Endothelial cell of umbilical vein (primary cell): ENCODE data around the gene SEPTIN14. TPM values are rescaled to one million over a fixed set of nuclear protein-coding genes. Genes with fewer than 3 reads are reported as not detected.

Source experiments
- BruUV-seq: library from RNA; stranded (reverse); fragments of 400-500 nt; replicated peaks from 2 replicates; lab custom pipeline; 2021; lab: Mats Ljungman, UMichigan
- CTCF ChIA-PET: fragments of 300-600, 350-600 bp; sonication (Branson Sonifier 250); formaldehyde crosslinking; loops from one replicate; lab custom pipeline; 2021; ENCODE audit warnings: antibody characterized with exemption, inconsistent platforms; lab: Charles Lee
- POLR2A ChIA-PET: fragments of 300-600, 350-600 bp; sonication (Branson Sonifier 250); formaldehyde crosslinking; loops from one replicate; lab custom pipeline; 2021; ENCODE audit warnings: antibody characterized with exemption, inconsistent platforms; lab: Charles Lee
- DNase-seq: peaks from one replicate; pipeline ENCODE4 v3.0.0-alpha.2; 2011; ENCODE audit warnings: low read depth, low spot score
- FAIRE-seq: peaks from 2 replicates; lab custom pipeline; 2011; peaks lifted over from hg19 to GRCh38; lab: Jason Lieb, UNC
- H2AFZ ChIP-seq: 2 replicates; pipeline ENCODE4 v1.6.0; 2012; ENCODE audit warnings: low read depth, low read length, control low read depth, inconsistent platforms
- H3K27ac ChIP-seq: 2 replicates; pipeline ENCODE4 v1.5.1; 2011; ENCODE audit warnings: low read depth, mild to moderate bottlenecking, control low read depth, low read length, moderate library complexity; ENCODE audit not compliant: insufficient read depth
- H3K27me3 ChIP-seq, 2 experiments: 2 replicates each; pipeline versions ENCODE4 v1.6.0 to v1.6.1; 2011; ENCODE audit warnings: low read length in 2 of 2, mixed read lengths in 1 of 2; ENCODE audit not compliant: control insufficient read depth in 2 of 2, insufficient read depth in 2 of 2
- H3K36me3 ChIP-seq, 2 experiments: 2 replicates in 1 of 2; 3 replicates in 1 of 2; pipeline ENCODE4 v1.5.1; 2011; ENCODE audit warnings: low read length in 2 of 2, mild to moderate bottlenecking in 1 of 2, moderate library complexity in 1 of 2; ENCODE audit not compliant: control insufficient read depth in 2 of 2, insufficient read depth in 2 of 2; ENCODE audit errors: extremely low read depth in 1 of 2
- H3K4me1 ChIP-seq: 3 replicates; pipeline ENCODE4 v1.5.1; 2011; ENCODE audit warnings: mild to moderate bottlenecking, low read length; ENCODE audit not compliant: control insufficient read depth, insufficient read depth; ENCODE audit errors: extremely low read depth
- H3K4me2 ChIP-seq: 2 replicates; pipeline ENCODE4 v1.6.1; 2011; ENCODE audit warnings: low read length, control low read depth, mixed read lengths; ENCODE audit not compliant: insufficient read depth
- H3K4me3 ChIP-seq, 3 experiments: fragments of 200-600 bp in 1 of 3; sonication (generic), shearing (Covaris generic) in 1 of 3; replicated peaks in 1 of 3; 2 replicates each; pipeline ENCODE4 v1.5.1; 2011 to 2016; ENCODE audit warnings: control low read depth in 3 of 3, low read length in 3 of 3, mild to moderate bottlenecking in 2 of 3, inconsistent platforms in 1 of 3, low read depth in 1 of 3, moderate library complexity in 1 of 3; ENCODE audit not compliant: insufficient read depth in 1 of 3
- H3K79me2 ChIP-seq: 2 replicates; pipeline ENCODE4 v1.6.0; 2012; ENCODE audit warnings: low read length, inconsistent platforms; ENCODE audit not compliant: control insufficient read depth, insufficient read depth
- H3K9ac ChIP-seq: replicated peaks from 2 replicates; pipeline ENCODE3; 2011; ENCODE audit warnings: low read length, control low read depth; ENCODE audit not compliant: insufficient read depth; ENCODE audit errors: extremely low read depth
- H3K9me1 ChIP-seq: replicated peaks from 3 replicates; pipeline ENCODE4 v1.6.0; 2011; ENCODE audit warnings: mild to moderate bottlenecking, low read length; ENCODE audit not compliant: control insufficient read depth, insufficient read depth; ENCODE audit errors: extremely low read depth
- H3K9me3 ChIP-seq: replicated peaks from 2 replicates; pipeline ENCODE4 v1.5.1; 2012; ENCODE audit warnings: low read length, inconsistent platforms; ENCODE audit not compliant: control insufficient read depth, insufficient read depth
- H4K20me1 ChIP-seq: replicated peaks from 2 replicates; pipeline ENCODE3; 2011; ENCODE audit warnings: mild to moderate bottlenecking, low read length; ENCODE audit not compliant: control insufficient read depth, insufficient read depth; ENCODE audit errors: extremely low read depth
- EZH2 ChIP-seq: IDR thresholded peaks from 2 replicates; pipeline ENCODE4 v1.6.1; 2012; ENCODE audit warnings: borderline replicate concordance, low read depth, mild to moderate bottlenecking, moderate library complexity, low read length, inconsistent platforms; ENCODE audit not compliant: severe bottlenecking
- FOS ChIP-seq: IDR thresholded peaks from 2 replicates; pipeline ENCODE4 v1.6.1; 2011; ENCODE audit warnings: mild to moderate bottlenecking, low read length, moderate library complexity, borderline replicate concordance; ENCODE audit not compliant: insufficient read depth
- GATA2 ChIP-seq: IDR thresholded peaks from 2 replicates; pipeline ENCODE4 v1.7.0; 2011; ENCODE audit warnings: low read depth, mild to moderate bottlenecking, moderate library complexity, mixed read lengths, low read length; ENCODE audit not compliant: insufficient read length, insufficient read depth
- JUN ChIP-seq: IDR thresholded peaks from 2 replicates; pipeline ENCODE4 v1.6.1; 2011; ENCODE audit warnings: borderline replicate concordance, low read depth; ENCODE audit not compliant: insufficient read length, insufficient read depth
- MYC ChIP-seq: IDR thresholded peaks from one replicate; pipeline ENCODE4 v1.6.1; 2011; ENCODE audit warnings: mild to moderate bottlenecking, low read depth, low read length
- POLR2A ChIP-seq: IDR thresholded peaks from 2 replicates; pipeline ENCODE4 v1.6.1; 2012; ENCODE audit warnings: low read depth, mild to moderate bottlenecking, control low read depth, low read length
- POLR2AphosphoS5 ChIP-seq: IDR thresholded peaks from 2 replicates; pipeline ENCODE4 v1.6.1; 2012; ENCODE audit warnings: low read depth, mild to moderate bottlenecking, control low read depth, low read length, moderate library complexity; ENCODE audit not compliant: insufficient read depth
- dilution Hi-C: fragments of 300-500 bp; cut with MboI; formaldehyde crosslinking; loops from one replicate; pipeline ENCODE4 v1.15.0; 2019; ENCODE audit warnings: low sequenced_read_pairs; ENCODE audit not compliant: extremely low pct_ligation_motif_present
- intact Hi-C: fragments of 100-400 bp; cut with micrococcal nuclease; formaldehyde crosslinking; loops from one replicate; pipeline ENCODE4 v1.10.0; 2022
- polyA plus RNA-seq, 4 experiments: library from polyadenylated mRNA; depleted of rRNA in 3 of 4; stranded (reverse) in 3 of 4; unstranded in 1 of 4; fragments of >200 nt; gene quantifications; 2 replicates each; pipeline versions ENCODE4 v1.2.1 to v1.2.3, GENCODE V29; 2011 to 2012; ENCODE audit warnings: missing spikeins in 1 of 4
- total RNA-seq: library from RNA; stranded (reverse); gene quantifications from 2 replicates; pipeline ENCODE4 v1.2.3, GENCODE V29; 2021
- TF ChIP-seq, protein P1 (sequence below), 2 donors: IDR thresholded peaks; 1 replicate in 1 of 2; 2 replicates in 1 of 2; pipeline ENCODE4 v1.5.1; 2011; ENCODE audit warnings: low read length in 2 of 2, mild to moderate bottlenecking in 2 of 2, moderate library complexity in 2 of 2, control low read depth in 1 of 2, inconsistent platforms in 1 of 2, low read depth in 1 of 2; ENCODE audit not compliant: insufficient read depth in 1 of 2; ENCODE audit errors: extremely low read depth in 1 of 2
- TF ChIP-seq, protein P2 (sequence below): IDR thresholded peaks from 2 replicates; pipeline ENCODE4 v1.6.1; 2011; ENCODE audit not compliant: insufficient read depth, insufficient read length

Gene SEPTIN14
- total and polyA plus RNA-seq, 2 donors (not counting 3 experiments of a cell fraction or from before 2014, with no cell fraction given) = not detected

DNA sequence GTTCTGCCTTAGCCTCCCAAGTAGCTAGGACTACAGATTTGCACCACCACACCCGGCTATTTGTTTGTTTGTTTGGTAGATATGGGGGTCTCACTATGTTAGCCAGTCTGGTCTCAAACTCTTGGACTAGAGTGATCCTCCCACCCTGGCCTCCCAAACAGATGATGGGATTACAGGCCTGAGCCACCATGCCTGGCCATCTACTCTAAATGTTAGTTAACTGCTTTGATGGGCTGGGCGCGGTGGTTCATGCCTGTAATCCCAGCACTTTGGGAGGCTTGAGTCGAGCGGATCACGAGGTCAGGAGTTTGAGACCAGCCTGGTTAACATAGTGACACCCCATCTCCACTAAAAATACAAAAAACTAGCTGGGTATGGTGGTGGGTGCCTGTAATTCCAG, 74.8 kb downstream of the SEPTIN14 start:
- DNase-seq = no peak
- ChIA-PET POLR2A (no interaction called here), CTCF (no interaction called here)
- H3K9me3 ChIP-seq = no peaks in the 10 kb centered on the region
- H3K9ac ChIP-seq = no peak overlapping the region
- H3K9me1 ChIP-seq = no peaks in the 10 kb centered on the region
- no peak overlapping the region for H3K4me3 ChIP-seq
- intact Hi-C loops = no loop called here
- no peak for TF ChIP-seq MYC
- TF ChIP-seq, protein P1, sequence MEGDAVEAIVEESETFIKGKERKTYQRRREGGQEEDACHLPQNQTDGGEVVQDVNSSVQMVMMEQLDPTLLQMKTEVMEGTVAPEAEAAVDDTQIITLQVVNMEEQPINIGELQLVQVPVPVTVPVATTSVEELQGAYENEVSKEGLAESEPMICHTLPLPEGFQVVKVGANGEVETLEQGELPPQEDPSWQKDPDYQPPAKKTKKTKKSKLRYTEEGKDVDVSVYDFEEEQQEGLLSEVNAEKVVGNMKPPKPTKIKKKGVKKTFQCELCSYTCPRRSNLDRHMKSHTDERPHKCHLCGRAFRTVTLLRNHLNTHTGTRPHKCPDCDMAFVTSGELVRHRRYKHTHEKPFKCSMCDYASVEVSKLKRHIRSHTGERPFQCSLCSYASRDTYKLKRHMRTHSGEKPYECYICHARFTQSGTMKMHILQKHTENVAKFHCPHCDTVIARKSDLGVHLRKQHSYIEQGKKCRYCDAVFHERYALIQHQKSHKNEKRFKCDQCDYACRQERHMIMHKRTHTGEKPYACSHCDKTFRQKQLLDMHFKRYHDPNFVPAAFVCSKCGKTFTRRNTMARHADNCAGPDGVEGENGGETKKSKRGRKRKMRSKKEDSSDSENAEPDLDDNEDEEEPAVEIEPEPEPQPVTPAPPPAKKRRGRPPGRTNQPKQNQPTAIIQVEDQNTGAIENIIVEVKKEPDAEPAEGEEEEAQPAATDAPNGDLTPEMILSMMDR (IDR thresholded peaks at IDR 0.05; ENCODE audit: extremely low read depth in 1 of 2, insufficient read depth in 1 of 2, low read depth in 1 of 2, low read length in 2 of 2) = no peak
- no peak for TF ChIP-seq POLR2A
- no peak for TF ChIP-seq EZH2
- TF ChIP-seq GATA2 = no peak
- TF ChIP-seq, protein P2, sequence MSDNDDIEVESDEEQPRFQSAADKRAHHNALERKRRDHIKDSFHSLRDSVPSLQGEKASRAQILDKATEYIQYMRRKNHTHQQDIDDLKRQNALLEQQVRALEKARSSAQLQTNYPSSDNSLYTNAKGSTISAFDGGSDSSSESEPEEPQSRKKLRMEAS = no peak
- no peak for TF ChIP-seq FOS
- no peak for TF ChIP-seq JUN
- no peak for TF ChIP-seq POLR2AphosphoS5
- H3K79me2 ChIP-seq = no peaks in the 10 kb centered on the region
- no peaks in the 10 kb centered on the region for H3K27me3 ChIP-seq
- no peak for FAIRE-seq
- BruUV-seq = no TSS peak
- no peak overlapping the region for H2AFZ ChIP-seq
- no peaks in the 10 kb centered on the region for H4K20me1 ChIP-seq
- dilution Hi-C loops = no loop called here
- no peak overlapping the region for H3K27ac ChIP-seq
- H3K36me3 ChIP-seq = no peaks in the 10 kb centered on the region
- no peak overlapping the region for H3K4me2 ChIP-seq
- no peaks in the 10 kb centered on the region for H3K4me1 ChIP-seq
